K562 (cell line): ENCODE data around the gene DDAH2. TPM values are rescaled to one million over a fixed set of nuclear protein-coding genes. Genes with fewer than 3 reads are reported as not detected.

Source experiments
- ATAC-seq: fragments of 200-7000 bp; cut with Tn5 transposase; 3 replicates; pipeline ENCODE4 v1.9.1; 2020; ENCODE audit warnings: moderate library complexity
- BruUV-seq: library from RNA; stranded (reverse); fragments of 400-500 nt; replicated peaks from 2 replicates; lab custom pipeline; 2021; lab: Mats Ljungman, UMichigan
- CTCF ChIA-PET: fragments of 300-600 bp; formaldehyde crosslinking; extraction: SDS; loops from one replicate; lab custom pipeline; 2021; ENCODE audit warnings: low intra/inter-chr PET ratio; lab: Yijun Ruan, JAX
- POLR2A ChIA-PET: fragments of 300-600, 350-650 bp; sonication (Branson Sonifier 250); formaldehyde crosslinking; extraction: SDS; loops from one replicate; lab custom pipeline; 2021; ENCODE audit warnings: antibody characterized with exemption, inconsistent platforms; lab: Yijun Ruan, JAX
- DNase-seq, 4 experiments: peaks; one replicate each; pipeline versions ENCODE4 v3.0.0 to v3.0.0-alpha.2; 2011 to 2018; ENCODE audit warnings: low spot score in 3 of 4, mixed read lengths in 3 of 4; ENCODE audit errors: extremely low read depth in 1 of 4
- FAIRE-seq: peaks from 2 replicates; lab custom pipeline; 2011; peaks lifted over from hg19 to GRCh38; lab: Jason Lieb, UNC
- H2AFZ ChIP-seq: 2 replicates; pipeline ENCODE4 v1.6.0; 2011; ENCODE audit warnings: low read depth, low read length, control low read depth, inconsistent platforms
- H3K27ac ChIP-seq: fragments of 200-600 bp; 3 replicates; pipeline ENCODE4 v1.8.0; 2011; ENCODE audit warnings: low read depth, mild to moderate bottlenecking, control low read depth, inconsistent platforms, low read length, moderate library complexity, mixed read lengths; ENCODE audit errors: extremely low read depth
- H3K27me3 ChIP-seq, 2 experiments: fragments of 300-600 bp in 1 of 2; 2 replicates in 1 of 2; 3 replicates in 1 of 2; pipeline versions ENCODE4 v1.6.0 to v1.8.0; 2011; ENCODE audit warnings: inconsistent platforms in 2 of 2, low read length in 2 of 2, mild to moderate bottlenecking in 1 of 2, mixed read lengths in 1 of 2, moderate library complexity in 1 of 2; ENCODE audit not compliant: control insufficient read depth in 2 of 2, insufficient read depth in 2 of 2
- H3K36me3 ChIP-seq: fragments of 300-600 bp; 3 replicates; pipeline ENCODE4 v1.8.0; 2011; ENCODE audit warnings: mild to moderate bottlenecking, low read length, inconsistent platforms; ENCODE audit not compliant: control insufficient read depth, insufficient read depth
- H3K4me1 ChIP-seq, 2 experiments: fragments of 200-600 bp in 1 of 2; replicated peaks in 1 of 2; 2 replicates in 1 of 2; 3 replicates in 1 of 2; pipeline versions ENCODE4 v1.5.1 to v1.8.0; 2011; ENCODE audit warnings: inconsistent platforms in 2 of 2, low read length in 2 of 2, mild to moderate bottlenecking in 1 of 2, mixed read lengths in 1 of 2, moderate library complexity in 1 of 2; ENCODE audit not compliant: control insufficient read depth in 2 of 2, insufficient read depth in 2 of 2
- H3K4me2 ChIP-seq: 2 replicates; pipeline ENCODE4 v1.6.1; 2011; ENCODE audit warnings: low read length, control low read depth, inconsistent platforms, mixed read lengths; ENCODE audit not compliant: insufficient read depth
- H3K4me3 ChIP-seq: fragments of 200-600 bp; sonication (generic), shearing (Covaris generic); 2 replicates; pipeline ENCODE4 v1.5.1; 2016; ENCODE audit warnings: control low read depth, inconsistent platforms
- H3K79me2 ChIP-seq: fragments of 200-600 bp; 3 replicates; pipeline ENCODE4 v1.8.0; 2011; ENCODE audit warnings: low read length, inconsistent platforms; ENCODE audit not compliant: control insufficient read depth, insufficient read depth
- H3K9ac ChIP-seq, 2 experiments: 2 replicates each; pipeline versions ENCODE4 v1.6.0 to v1.6.1; 2011; ENCODE audit warnings: low read depth in 2 of 2, low read length in 2 of 2, control low read depth in 1 of 2, inconsistent platforms in 1 of 2, mild to moderate bottlenecking in 1 of 2, mixed read lengths in 1 of 2; ENCODE audit not compliant: insufficient read depth in 1 of 2
- H3K9me1 ChIP-seq: one replicate; pipeline ENCODE4 v1.6.0; 2011; ENCODE audit warnings: inconsistent platforms, mild to moderate bottlenecking, low read length, moderate library complexity; ENCODE audit not compliant: control insufficient read depth, insufficient read depth
- H3K9me3 ChIP-seq: replicated peaks from 2 replicates; pipeline ENCODE4 v1.5.1; 2011; ENCODE audit warnings: low read depth, low read length, inconsistent platforms; ENCODE audit not compliant: control insufficient read depth, insufficient read depth
- H4K20me1 ChIP-seq: replicated peaks from 2 replicates; pipeline ENCODE4 v1.6.1; 2011; ENCODE audit warnings: low read length, inconsistent platforms, mixed read lengths; ENCODE audit not compliant: control insufficient read depth, insufficient read depth
- MAFF ChIP-seq: IDR thresholded peaks from 2 replicates; pipeline ENCODE4 v1.6.1; 2012; ENCODE audit warnings: low read length, improper control_type of control experiment
- NFE2 ChIP-seq: IDR thresholded peaks from 2 replicates; pipeline ENCODE4 v1.6.1; 2014; ENCODE audit warnings: antibody characterized with exemption, low read depth
- POLR2A ChIP-seq: fragments of 450-650 bp; conservative IDR thresholded peaks from 2 replicates; pipeline ENCODE4 v1.6.1; 2016
- POLR2AphosphoS2 ChIP-seq: IDR thresholded peaks from 2 replicates; pipeline ENCODE4 v1.6.1; 2012; ENCODE audit warnings: low read length, improper control_type of control experiment
- POLR2B ChIP-seq: fragments of 450-650 bp; IDR thresholded peaks from 2 replicates; pipeline ENCODE4 v1.6.1; 2018; ENCODE audit warnings: low read depth; ENCODE audit not compliant: partially characterized antibody
- POLR2G ChIP-seq: fragments of 200-400 bp; formaldehyde crosslinking; IDR thresholded peaks from 2 replicates; pipeline ENCODE4 v1.6.1; 2017; ENCODE audit warnings: low read depth, mild to moderate bottlenecking, antibody characterized with exemption, low read length, moderate library complexity
- RBBP5 ChIP-seq: fragments of 200-600 bp; sonication (generic); IDR thresholded peaks from 2 replicates; pipeline ENCODE4 v1.6.1; 2012; ENCODE audit warnings: borderline replicate concordance, mild to moderate bottlenecking, low read length, control low read depth, inconsistent platforms; ENCODE audit not compliant: insufficient read depth, poor library complexity, severe bottlenecking
- RBM14 ChIP-seq: fragments of 200-400 bp; formaldehyde crosslinking; IDR thresholded peaks from 2 replicates; pipeline ENCODE4 v1.6.1; 2018; ENCODE audit warnings: low read depth, mild to moderate bottlenecking, low read length, moderate library complexity, borderline replicate concordance; ENCODE audit not compliant: insufficient read depth
- TEAD4 ChIP-seq, 2 experiments: sonication (generic) in 1 of 2; formaldehyde crosslinking in 1 of 2; IDR thresholded peaks; 2 replicates each; pipeline versions ENCODE4 v1.6.1 to v1.8.0; 2012 to 2022; ENCODE audit warnings: borderline replicate concordance in 1 of 2, inconsistent platforms in 1 of 2, low read length in 1 of 2, mild to moderate bottlenecking in 1 of 2, missing genetic modification reagents in 1 of 2
- ZNF79 ChIP-seq: fragments of 250-450 bp; sonication (Bioruptor Pico); IDR thresholded peaks from 2 replicates; pipeline ENCODE4 v1.4.0; 2020; ENCODE audit warnings: low read depth, mild to moderate bottlenecking, moderate library complexity
- WGBS: fragments of 100-300 bp; shearing (Covaris generic); methylation state at CpG from one replicate; pipeline ENCODE4 v1.1.6; 2016; ENCODE audit warnings: low coverage, mixed read lengths; ENCODE audit not compliant: insufficient coverage; ENCODE audit errors: missing lambda C conversion rate; 5-methylcytosine and 5-hydroxymethylcytosine counted together
- in situ Hi-C: fragments of 300-500 bp; cut with MboI; formaldehyde crosslinking; loops from 4 replicates; pipeline ENCODE4 v1.15.0; 2018; ENCODE audit warnings: inconsistent platforms, mixed read lengths
- intact Hi-C: fragments of 100-400 bp; cut with micrococcal nuclease; formaldehyde crosslinking; loops from 2 replicates; pipeline ENCODE4 v1.14.2; 2022
- polyA plus RNA-seq, 8 experiments: library from polyadenylated mRNA; depleted of rRNA in 4 of 8; stranded (reverse) in 5 of 8; unstranded in 3 of 8; fragments of >200 nt; fragmentation: Nextera tagmentation in 2 of 8; fragmentation: Illumina TruSeq in 1 of 8; extraction: Ambion mirVana in 2 of 8; extraction: Trizol in 1 of 8; gene quantifications; 2 replicates each; pipeline versions ENCODE4 v1.2.1 to v1.2.3, GENCODE V29; 2011 to 2014; ENCODE audit warnings: inconsistent platforms in 1 of 8, missing spikeins in 1 of 8
- total RNA-seq, 7 experiments: library from RNA; depleted of rRNA in 6 of 7; stranded (reverse); fragments of >200 nt in 6 of 7; fragmentation: Illumina TruSeq in 2 of 7; extraction: Trizol in 2 of 7; gene quantifications; 2 replicates each; pipeline versions ENCODE4 v1.2.1 to v1.2.3, GENCODE V29; 2011 to 2021; ENCODE audit warnings: low replicate concordance in 1 of 7
- TF ChIP-seq, protein P1 (sequence below): sonication (generic); formaldehyde crosslinking; IDR thresholded peaks from 2 replicates; pipeline ENCODE4 v1.8.1; 2023; ENCODE audit warnings: mild to moderate bottlenecking, missing genetic modification reagents
- TF ChIP-seq, protein P2 (sequence below), 2 experiments: fragments of 450-650 bp in 1 of 2; IDR thresholded peaks; 2 replicates each; pipeline ENCODE4 v1.6.1; 2011 to 2017; ENCODE audit warnings: low read depth in 2 of 2, antibody characterized with exemption in 1 of 2, borderline replicate concordance in 1 of 2, low read length in 1 of 2, mild to moderate bottlenecking in 1 of 2, mixed read lengths in 1 of 2; ENCODE audit not compliant: control insufficient read depth in 1 of 2

The DDAH2 gene
- total and polyA plus RNA-seq, 9 of the 15 experiments (the other 6 are each of a cell fraction or from before 2014, with no cell fraction given): 1.8 to 45.4 (median 21.4) TPM

DNA sequence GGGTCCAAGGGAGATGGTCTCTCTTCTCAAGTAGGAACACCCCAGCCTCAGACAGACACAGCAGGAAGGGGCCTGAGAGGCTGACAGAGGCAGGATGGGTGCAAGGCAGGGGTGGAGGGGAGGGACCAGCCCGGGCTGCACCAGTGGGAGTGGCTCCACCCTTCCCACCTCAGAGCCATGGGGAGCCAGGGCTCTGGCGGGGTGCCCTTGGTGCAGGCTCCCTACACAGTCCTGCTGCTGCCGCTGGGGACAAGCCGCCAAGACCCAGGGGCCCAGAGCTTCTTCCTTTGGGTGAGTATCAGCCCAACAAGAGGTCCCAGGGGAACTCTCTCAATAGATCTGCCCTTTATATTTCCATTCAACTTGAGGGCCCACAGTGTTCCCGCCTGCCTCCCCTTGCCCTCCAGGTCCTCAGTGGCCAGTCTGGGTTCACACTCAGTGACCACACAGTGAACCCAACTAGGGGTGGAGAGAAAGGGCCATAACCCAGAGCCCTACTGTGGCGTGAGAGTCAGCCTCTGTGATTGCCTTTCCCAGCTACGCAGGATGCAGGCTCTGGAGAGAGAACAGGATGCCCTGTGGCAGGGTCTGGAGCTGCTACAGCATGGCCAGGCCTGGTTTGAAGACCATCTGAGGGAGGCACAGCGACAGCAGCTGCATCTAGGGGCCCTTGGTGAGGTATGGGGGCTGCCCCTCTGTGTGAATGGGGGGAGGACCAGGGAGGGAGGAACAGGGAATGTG, 33.9 kb upstream of the DDAH2 start:
- Histone ChIP-seq H3K36me3 (peaks cover 61% of the 10 kb centered on the region), H3K79me2 (no peaks in the 10 kb centered on the region), H3K4me2 (no peak overlapping the region), H3K9me3 (no peaks in the 10 kb centered on the region), H3K9me1 (no peaks in the 10 kb centered on the region), H4K20me1 (no peaks in the 10 kb centered on the region), H3K9ac (peak overlapping the region in 1 of 2 experiments; percentile 40; a peak in 2 of 4 replicates), H3K4me1 (peaks cover 0 to 20% of the 10 kb centered on the region in 2 experiments; a peak in 3 of 5 replicates), H3K27me3 (no peaks in the 10 kb centered on the region), H2AFZ (no peak overlapping the region), H3K27ac (no peak overlapping the region), H3K4me3 (no peak overlapping the region)
- TF ChIP-seq NFE2 (no peak), POLR2G (peak; percentile 69), TEAD4 (IDR thresholded peaks at IDR 0.05; ENCODE audit: low read length) (no peak), TEAD4 (CRISPR knock-in tag; IDR thresholded peaks at IDR 0.05; ENCODE audit: borderline replicate concordance) (peak; percentile 32; the same call in 1 of the 2 replicates), MAFF (no peak), RBBP5 (no peak), ZNF79 (CRISPR knock-in tag) (no peak), POLR2AphosphoS2 (0 out of 2 replicates have a peak, but pooled peaks have one; percentile 32), POLR2B (peak; percentile 21), POLR2A (peak; percentile 50; the same call in 1 of the 2 replicates), RBM14 (no peak)
- TF ChIP-seq, protein P1, sequence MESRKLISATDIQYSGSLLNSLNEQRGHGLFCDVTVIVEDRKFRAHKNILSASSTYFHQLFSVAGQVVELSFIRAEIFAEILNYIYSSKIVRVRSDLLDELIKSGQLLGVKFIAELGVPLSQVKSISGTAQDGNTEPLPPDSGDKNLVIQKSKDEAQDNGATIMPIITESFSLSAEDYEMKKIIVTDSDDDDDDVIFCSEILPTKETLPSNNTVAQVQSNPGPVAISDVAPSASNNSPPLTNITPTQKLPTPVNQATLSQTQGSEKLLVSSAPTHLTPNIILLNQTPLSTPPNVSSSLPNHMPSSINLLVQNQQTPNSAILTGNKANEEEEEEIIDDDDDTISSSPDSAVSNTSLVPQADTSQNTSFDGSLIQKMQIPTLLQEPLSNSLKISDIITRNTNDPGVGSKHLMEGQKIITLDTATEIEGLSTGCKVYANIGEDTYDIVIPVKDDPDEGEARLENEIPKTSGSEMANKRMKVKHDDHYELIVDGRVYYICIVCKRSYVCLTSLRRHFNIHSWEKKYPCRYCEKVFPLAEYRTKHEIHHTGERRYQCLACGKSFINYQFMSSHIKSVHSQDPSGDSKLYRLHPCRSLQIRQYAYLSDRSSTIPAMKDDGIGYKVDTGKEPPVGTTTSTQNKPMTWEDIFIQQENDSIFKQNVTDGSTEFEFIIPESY: peak; percentile 85
- TF ChIP-seq, protein P2, sequence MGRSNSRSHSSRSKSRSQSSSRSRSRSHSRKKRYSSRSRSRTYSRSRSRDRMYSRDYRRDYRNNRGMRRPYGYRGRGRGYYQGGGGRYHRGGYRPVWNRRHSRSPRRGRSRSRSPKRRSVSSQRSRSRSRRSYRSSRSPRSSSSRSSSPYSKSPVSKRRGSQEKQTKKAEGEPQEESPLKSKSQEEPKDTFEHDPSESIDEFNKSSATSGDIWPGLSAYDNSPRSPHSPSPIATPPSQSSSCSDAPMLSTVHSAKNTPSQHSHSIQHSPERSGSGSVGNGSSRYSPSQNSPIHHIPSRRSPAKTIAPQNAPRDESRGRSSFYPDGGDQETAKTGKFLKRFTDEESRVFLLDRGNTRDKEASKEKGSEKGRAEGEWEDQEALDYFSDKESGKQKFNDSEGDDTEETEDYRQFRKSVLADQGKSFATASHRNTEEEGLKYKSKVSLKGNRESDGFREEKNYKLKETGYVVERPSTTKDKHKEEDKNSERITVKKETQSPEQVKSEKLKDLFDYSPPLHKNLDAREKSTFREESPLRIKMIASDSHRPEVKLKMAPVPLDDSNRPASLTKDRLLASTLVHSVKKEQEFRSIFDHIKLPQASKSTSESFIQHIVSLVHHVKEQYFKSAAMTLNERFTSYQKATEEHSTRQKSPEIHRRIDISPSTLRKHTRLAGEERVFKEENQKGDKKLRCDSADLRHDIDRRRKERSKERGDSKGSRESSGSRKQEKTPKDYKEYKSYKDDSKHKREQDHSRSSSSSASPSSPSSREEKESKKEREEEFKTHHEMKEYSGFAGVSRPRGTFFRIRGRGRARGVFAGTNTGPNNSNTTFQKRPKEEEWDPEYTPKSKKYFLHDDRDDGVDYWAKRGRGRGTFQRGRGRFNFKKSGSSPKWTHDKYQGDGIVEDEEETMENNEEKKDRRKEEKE (IDR thresholded peaks at IDR 0.05; ENCODE audit: borderline replicate concordance in 1 of 2, control insufficient read depth in 1 of 2, low read depth in 2 of 2, low read length in 1 of 2): no peak
- BruUV-seq: no TSS peak
- WGBS: 60% methylated on average over 8 of the region's 8 CpGs
- intact Hi-C loops: no loop called here
- CTCF ChIA-PET: no interaction called here
- no peak for FAIRE-seq
- POLR2A ChIA-PET: interaction anchor here (1.3 to 4.6 kb wide), 3 partner anchors 9 to 25 kb away, joined by 5 to 29 read pairs (median 8); partner anchors contain the start of genes CLIC1 and MSH5
- peak in 1 of 4 experiments; percentile 63 for DNase-seq
- in situ Hi-C loops: no loop called here
- ATAC-seq: peak; percentile 56
